Gastroesophageal sphincter (tissue), 4 donors: Measurements from ENCODE around the gene TRPC3. TPM values are rescaled to one million over a fixed set of nuclear protein-coding genes. Genes with fewer than 3 reads are reported as not detected.

Source experiments
- ATAC-seq: fragments of 150-250 bp; one replicate; pipeline ENCODE4 v1.9.1; 2016; ENCODE audit warnings: mild to moderate bottlenecking, moderate library complexity
- H3K27ac ChIP-seq, 4 donors: fragments of 200-600 bp; sonication (generic) in 3 of 4; 1 replicate in 3 of 4; 2 replicates in 1 of 4; pipeline ENCODE4 v1.5.1; 2016 to 2019
- H3K27me3 ChIP-seq: fragments of 200-600 bp; sonication (generic); one replicate; pipeline ENCODE4 v1.5.1; 2019
- H3K36me3 ChIP-seq, 2 donors: fragments of 200-600 bp; sonication (generic); one replicate each; pipeline ENCODE4 v1.5.1; 2019; ENCODE audit warnings: control low read depth in 1 of 2
- H3K4me1 ChIP-seq, 3 donors: fragments of 200-600 bp; sonication (generic); 1 replicate in 2 of 3; 2 replicates in 1 of 3; pipeline ENCODE4 v1.5.1; 2016 to 2019; ENCODE audit warnings: control low read depth in 2 of 3
- H3K4me3 ChIP-seq, 2 donors: fragments of 200-600 bp; sonication (generic); one replicate each; pipeline ENCODE4 v1.5.1; 2019; ENCODE audit warnings: mild to moderate bottlenecking in 1 of 2, moderate library complexity in 1 of 2
- H3K9me3 ChIP-seq, 3 donors: fragments of 200-600 bp; sonication (generic); one replicate each; pipeline ENCODE4 v1.5.1; 2017 to 2019; ENCODE audit warnings: control low read depth in 2 of 3
- EP300 ChIP-seq: sonication (generic); formaldehyde crosslinking; IDR thresholded peaks from one replicate; pipeline ENCODE4 v1.6.1; 2017; ENCODE audit warnings: antibody characterized with exemption, mild to moderate bottlenecking
- POLR2A ChIP-seq, 2 donors: fragments of 450-650 bp; IDR thresholded peaks; one replicate each; pipeline ENCODE4 v1.6.1; 2017; ENCODE audit warnings: antibody characterized with exemption in 2 of 2, mild to moderate bottlenecking in 2 of 2, moderate library complexity in 1 of 2
- POLR2AphosphoS5 ChIP-seq: sonication (generic); formaldehyde crosslinking; IDR thresholded peaks from one replicate; pipeline ENCODE4 v1.6.1; 2017; ENCODE audit warnings: antibody characterized with exemption
- WGBS, 2 donors: methylation state at CpG; one replicate each; pipeline ENCODE4 v1.1.5; 2018; ENCODE audit warnings: low coverage in 1 of 2; 5-methylcytosine and 5-hydroxymethylcytosine counted together
- total RNA-seq, 4 donors: library from RNA; depleted of rRNA; stranded (reverse); fragments of >200 nt; gene quantifications; one replicate each; pipeline ENCODE4 v1.1.0, GENCODE V29; 2016
- TF ChIP-seq, protein P1 (sequence below), 4 experiments: fragments of 200-600 bp in 2 of 4; fragments of 450-650 bp in 2 of 4; sonication (generic) in 1 of 4; IDR thresholded peaks; one replicate each; pipeline ENCODE4 v1.5.1; 2017 to 2019; ENCODE audit warnings: antibody characterized with exemption in 4 of 4, mild to moderate bottlenecking in 2 of 4, moderate library complexity in 2 of 4

The TRPC3 gene
- total RNA-seq, 4 donors from 2014 or later = 0.50 to 8.9 (median 3.3) TPM

GRCh38 chr4:121877041-121877773, 74.7 kb downstream of the TRPC3 start:
- Histone ChIP-seq H3K27me3 (peaks cover 8% of the 10 kb centered on the region), H3K4me3 (no peak overlapping the region), H3K27ac (no peak overlapping the region), H3K36me3 (no peaks in the 10 kb centered on the region), H3K4me1 (no peaks in the 10 kb centered on the region), H3K9me3 (no peaks in the 10 kb centered on the region)
- no peak for TF ChIP-seq POLR2AphosphoS5
- TF ChIP-seq, protein P1, sequence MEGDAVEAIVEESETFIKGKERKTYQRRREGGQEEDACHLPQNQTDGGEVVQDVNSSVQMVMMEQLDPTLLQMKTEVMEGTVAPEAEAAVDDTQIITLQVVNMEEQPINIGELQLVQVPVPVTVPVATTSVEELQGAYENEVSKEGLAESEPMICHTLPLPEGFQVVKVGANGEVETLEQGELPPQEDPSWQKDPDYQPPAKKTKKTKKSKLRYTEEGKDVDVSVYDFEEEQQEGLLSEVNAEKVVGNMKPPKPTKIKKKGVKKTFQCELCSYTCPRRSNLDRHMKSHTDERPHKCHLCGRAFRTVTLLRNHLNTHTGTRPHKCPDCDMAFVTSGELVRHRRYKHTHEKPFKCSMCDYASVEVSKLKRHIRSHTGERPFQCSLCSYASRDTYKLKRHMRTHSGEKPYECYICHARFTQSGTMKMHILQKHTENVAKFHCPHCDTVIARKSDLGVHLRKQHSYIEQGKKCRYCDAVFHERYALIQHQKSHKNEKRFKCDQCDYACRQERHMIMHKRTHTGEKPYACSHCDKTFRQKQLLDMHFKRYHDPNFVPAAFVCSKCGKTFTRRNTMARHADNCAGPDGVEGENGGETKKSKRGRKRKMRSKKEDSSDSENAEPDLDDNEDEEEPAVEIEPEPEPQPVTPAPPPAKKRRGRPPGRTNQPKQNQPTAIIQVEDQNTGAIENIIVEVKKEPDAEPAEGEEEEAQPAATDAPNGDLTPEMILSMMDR (IDR thresholded peaks at IDR 0.05) = no peak
- no peak for TF ChIP-seq POLR2A (IDR thresholded peaks at IDR 0.05)
- TF ChIP-seq EP300 = no peak
- no peak for ATAC-seq
- WGBS, 2 donors = 60 to 67% methylated on average over 2 of the region's 4 CpGs

DNA sequence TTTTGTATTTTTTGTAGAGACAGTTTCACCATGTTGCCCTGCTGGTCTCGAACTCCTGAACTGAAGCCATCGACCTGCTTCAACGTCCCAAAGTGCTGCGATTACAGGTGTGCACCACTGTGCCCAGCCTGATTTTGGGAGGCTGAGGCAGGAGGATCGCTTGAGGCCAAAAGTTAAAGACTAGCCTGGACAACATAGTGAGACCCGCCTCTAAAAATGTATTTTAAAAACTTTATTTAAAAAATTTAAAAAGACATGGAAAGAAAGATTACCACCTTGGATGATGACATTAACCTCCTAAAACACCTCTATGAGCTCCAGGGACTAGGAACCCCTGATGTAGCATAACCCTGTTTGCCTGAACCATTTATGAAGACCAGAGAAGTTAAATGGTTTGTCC, 75.8 kb downstream of the TRPC3 start:
- H3K27me3 ChIP-seq = peaks cover 8% of the 10 kb centered on the region
- WGBS, 2 donors = 81% methylated on average over 4 of the region's 6 CpGs; no CpG with 5 or more reads in 1 of the 2 donors
- no peaks in the 10 kb centered on the region for H3K9me3 ChIP-seq
- no peaks in the 10 kb centered on the region for H3K36me3 ChIP-seq
- no peak overlapping the region for H3K27ac ChIP-seq
- H3K4me1 ChIP-seq = peaks cover 0 to under 1% (median 0%) of the 10 kb centered on the region in 3 donors
- ATAC-seq = no peak
- TF ChIP-seq POLR2A (IDR thresholded peaks at IDR 0.05) = no peak
- no peak for TF ChIP-seq EP300
- no peak overlapping the region for H3K4me3 ChIP-seq

DNA sequence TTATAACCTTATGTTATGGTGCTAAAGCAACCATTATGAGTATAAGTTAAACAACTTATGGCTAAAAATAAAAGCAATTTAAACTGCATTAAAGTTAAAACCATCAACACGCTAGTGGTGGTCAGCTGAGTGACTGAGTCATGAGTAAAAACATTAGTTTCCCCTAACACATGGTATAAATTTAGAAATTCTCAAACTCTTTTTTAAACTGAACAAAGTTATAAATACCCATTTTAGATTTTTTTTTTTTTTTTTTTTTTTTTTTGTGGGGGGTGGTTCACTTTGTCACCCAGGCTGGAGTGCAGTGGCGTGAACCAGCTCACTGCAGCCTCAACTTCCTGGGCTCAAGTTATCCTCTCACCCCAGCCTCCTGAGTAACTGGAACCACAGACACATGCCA, 76.2 kb downstream of the TRPC3 start:
- Histone ChIP-seq H3K27ac (no peak overlapping the region), H3K4me1 (peaks cover 0 to 5% (median 0%) of the 10 kb centered on the region in 3 donors), H3K4me3 (no peak overlapping the region), H3K27me3 (peaks cover 8% of the 10 kb centered on the region), H3K36me3 (no peaks in the 10 kb centered on the region), H3K9me3 (no peaks in the 10 kb centered on the region)
- no peak for ATAC-seq
- WGBS, 2 donors = 10 to 84% methylated on average over 1 to 2 of the region's 2 CpGs
- TF ChIP-seq POLR2A (IDR thresholded peaks at IDR 0.05) (no peak), EP300 (no peak), POLR2AphosphoS5 (no peak)
- TF ChIP-seq, protein P1 (IDR thresholded peaks at IDR 0.05) = no peak

GRCh38 chr4:121873604-121874003, 78.3 kb downstream of the TRPC3 start:
- Histone ChIP-seq H3K36me3 (no peaks in the 10 kb centered on the region), H3K9me3 (no peaks in the 10 kb centered on the region)
- ATAC-seq = no peak

GRCh38 chr4:121869841-121870822, 81.7 kb downstream of the TRPC3 start, which contains the start of gene BBS7:
BBS7 (minus strand) TSS chr4:121870474; CDS start chr4:121870313, 161 bp downstream.
- no peaks in the 10 kb centered on the region for H3K9me3 ChIP-seq
- H3K27ac ChIP-seq = peak within 1 kb of the TSS; percentile 87 to 98 (median 96)
- 0% methylated on average over 5 of the region's 58 CpGs for WGBS, 2 donors
- H3K4me1 ChIP-seq = peaks cover 0 to 15% (median 4%) of the 10 kb centered on the region in 3 donors
- peaks cover 3% of the 10 kb centered on the region for H3K27me3 ChIP-seq
- peak within 1 kb of the TSS; percentile 88 to 90 for H3K4me3 ChIP-seq
- TF ChIP-seq POLR2A (IDR thresholded peaks at IDR 0.05) = peak; percentile 57 to 65
- TF ChIP-seq POLR2AphosphoS5 = peak; percentile 74
- no peak for TF ChIP-seq EP300
- TF ChIP-seq, protein P1 (IDR thresholded peaks at IDR 0.05) = no peak
- ATAC-seq = peak; percentile 100
- H3K36me3 ChIP-seq = peaks cover 0 to 14% of the 10 kb centered on the region in 2 donors

More at GRCh38 chr4:121873604-121874003, 78.3 kb downstream of the TRPC3 start:
- no peak overlapping the region for H3K4me3 ChIP-seq
- 47 to 69% methylated on average over 2 to 3 of the region's 3 CpGs for whole genome bisulfite sequencing, 2 donors
- no peak for TF ChIP-seq POLR2AphosphoS5
- TF ChIP-seq, protein P1 (IDR thresholded peaks at IDR 0.05) = no peak
- TF ChIP-seq EP300 = no peak
- no peak for TF ChIP-seq POLR2A (IDR thresholded peaks at IDR 0.05)
- peaks cover 0 to 15% (median 4%) of the 10 kb centered on the region in 3 donors for H3K4me1 ChIP-seq
- H3K27me3 ChIP-seq = peaks cover 8% of the 10 kb centered on the region
- H3K27ac ChIP-seq = no peak overlapping the region
